ENCODE data around the gene SLC1A2. TPM values are rescaled to one million over a fixed set of nuclear protein-coding genes. Genes with fewer than 3 reads are reported as not detected.

SLC1A2 gene
- total and polyA plus RNA-seq, 2 donors (not counting 3 experiments of a cell fraction or from before 2014, with no cell fraction given), result not detected

DNA sequence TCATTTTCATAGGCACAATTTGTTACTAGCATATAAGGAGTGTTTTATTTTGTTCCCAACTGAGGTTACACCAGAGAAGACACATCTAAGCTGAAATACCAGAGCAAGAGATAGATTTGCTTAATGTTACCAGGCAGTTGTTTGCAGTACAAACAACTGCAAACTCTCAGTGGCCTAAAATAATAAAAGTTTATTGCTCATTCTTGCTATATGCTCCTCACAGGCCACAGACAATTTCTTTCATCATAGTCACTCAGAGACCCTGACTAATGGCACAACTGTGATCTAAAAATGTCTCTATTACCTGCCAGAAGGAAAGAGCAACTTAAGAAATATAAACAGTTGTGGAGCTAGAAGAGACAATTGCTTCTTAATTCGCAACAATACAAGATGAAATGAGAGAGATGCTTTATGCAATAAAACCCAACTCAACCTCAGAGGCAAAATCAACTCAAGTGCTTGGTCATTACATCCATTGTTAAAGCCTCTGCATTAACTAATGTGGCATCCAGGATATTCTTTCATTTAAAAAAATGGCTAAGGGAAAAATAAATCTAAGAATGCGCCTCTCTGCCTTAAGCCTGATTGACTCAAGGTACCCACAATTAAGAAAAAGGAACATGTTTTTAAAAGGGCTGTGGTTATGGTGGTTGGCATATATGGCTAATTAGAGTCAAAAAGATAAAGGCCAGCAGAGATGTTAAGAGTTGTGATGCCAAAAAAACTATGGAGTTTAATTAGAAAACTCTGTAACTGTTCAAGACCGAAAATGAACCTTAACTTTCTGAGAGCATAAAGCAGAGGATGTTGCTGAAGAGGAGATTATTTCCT lies 176.7 kb downstream of the SLC1A2 start:
- CTCF ChIA-PET, result interaction anchor here (2.5 kb wide), 1 partner anchor 316 kb away, joined by 7 read pairs; no protein-coding TSS in a partner anchor
- POLR2A ChIA-PET, result no interaction called here
- intact Hi-C loops (cut with micrococcal nuclease), result no loop called here

More for the DNA sequence above, 176.7 kb downstream of the SLC1A2 start:
- Histone ChIP-seq H3K4me3 (replicated peaks in 1 of 3; ENCODE audit: insufficient read depth in 1 of 3, low read depth in 1 of 3, low read length in 3 of 3) (no peak overlapping the region), H3K36me3 (ENCODE audit: control insufficient read depth in 2 of 2, extremely low read depth in 1 of 2, insufficient read depth in 2 of 2, low read length in 2 of 2) (no peaks in the 10 kb centered on the region), H3K27ac (ENCODE audit: insufficient read depth, low read depth, low read length) (no peak overlapping the region), H3K79me2 (ENCODE audit: control insufficient read depth, insufficient read depth, low read length) (no peaks in the 10 kb centered on the region), H3K4me2 (ENCODE audit: insufficient read depth, low read length) (no peak overlapping the region), H3K9me3 (replicated peaks; ENCODE audit: control insufficient read depth, insufficient read depth, low read length) (no peaks in the 10 kb centered on the region), H2AFZ (ENCODE audit: low read depth, low read length) (no peak overlapping the region), H3K9ac (replicated peaks; ENCODE audit: extremely low read depth, insufficient read depth, low read length) (no peak overlapping the region), H3K4me1 (ENCODE audit: control insufficient read depth, extremely low read depth, insufficient read depth, low read length) (no peaks in the 10 kb centered on the region), H4K20me1 (replicated peaks; ENCODE audit: control insufficient read depth, extremely low read depth, insufficient read depth, low read length) (no peaks in the 10 kb centered on the region), H3K9me1 (replicated peaks; ENCODE audit: control insufficient read depth, extremely low read depth, insufficient read depth, low read length) (no peaks in the 10 kb centered on the region), H3K27me3 (ENCODE audit: control insufficient read depth in 2 of 2, insufficient read depth in 2 of 2, low read length in 2 of 2) (peaks cover 5 to 32% of the 10 kb centered on the region in 2 experiments)
- dilution Hi-C loops (cut with MboI; ENCODE audit: extremely low pct_ligation_motif_present, low sequenced_read_pairs), result no loop called here
- TF ChIP-seq POLR2A (IDR thresholded peaks at IDR 0.05; ENCODE audit: low read depth, low read length) (no peak), MYC (IDR thresholded peaks at IDR 0.05; ENCODE audit: low read depth, low read length) (no peak), FOS (IDR thresholded peaks at IDR 0.05; ENCODE audit: borderline replicate concordance, insufficient read depth, low read length) (no peak), POLR2AphosphoS5 (IDR thresholded peaks at IDR 0.05; ENCODE audit: insufficient read depth, low read depth, low read length) (no peak), EZH2 (IDR thresholded peaks at IDR 0.05; ENCODE audit: borderline replicate concordance, low read depth, low read length, severe bottlenecking) (no peak), GATA2 (IDR thresholded peaks at IDR 0.05; ENCODE audit: insufficient read depth, insufficient read length, low read depth, low read length) (no peak), JUN (IDR thresholded peaks at IDR 0.05; ENCODE audit: borderline replicate concordance, insufficient read depth, insufficient read length, low read depth) (no peak)
- TF ChIP-seq, protein P1, sequence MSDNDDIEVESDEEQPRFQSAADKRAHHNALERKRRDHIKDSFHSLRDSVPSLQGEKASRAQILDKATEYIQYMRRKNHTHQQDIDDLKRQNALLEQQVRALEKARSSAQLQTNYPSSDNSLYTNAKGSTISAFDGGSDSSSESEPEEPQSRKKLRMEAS (IDR thresholded peaks at IDR 0.05; ENCODE audit: insufficient read depth, insufficient read length), result no peak
- TF ChIP-seq, protein P2, sequence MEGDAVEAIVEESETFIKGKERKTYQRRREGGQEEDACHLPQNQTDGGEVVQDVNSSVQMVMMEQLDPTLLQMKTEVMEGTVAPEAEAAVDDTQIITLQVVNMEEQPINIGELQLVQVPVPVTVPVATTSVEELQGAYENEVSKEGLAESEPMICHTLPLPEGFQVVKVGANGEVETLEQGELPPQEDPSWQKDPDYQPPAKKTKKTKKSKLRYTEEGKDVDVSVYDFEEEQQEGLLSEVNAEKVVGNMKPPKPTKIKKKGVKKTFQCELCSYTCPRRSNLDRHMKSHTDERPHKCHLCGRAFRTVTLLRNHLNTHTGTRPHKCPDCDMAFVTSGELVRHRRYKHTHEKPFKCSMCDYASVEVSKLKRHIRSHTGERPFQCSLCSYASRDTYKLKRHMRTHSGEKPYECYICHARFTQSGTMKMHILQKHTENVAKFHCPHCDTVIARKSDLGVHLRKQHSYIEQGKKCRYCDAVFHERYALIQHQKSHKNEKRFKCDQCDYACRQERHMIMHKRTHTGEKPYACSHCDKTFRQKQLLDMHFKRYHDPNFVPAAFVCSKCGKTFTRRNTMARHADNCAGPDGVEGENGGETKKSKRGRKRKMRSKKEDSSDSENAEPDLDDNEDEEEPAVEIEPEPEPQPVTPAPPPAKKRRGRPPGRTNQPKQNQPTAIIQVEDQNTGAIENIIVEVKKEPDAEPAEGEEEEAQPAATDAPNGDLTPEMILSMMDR (IDR thresholded peaks at IDR 0.05; ENCODE audit: extremely low read depth in 1 of 2, insufficient read depth in 1 of 2, low read depth in 1 of 2, low read length in 2 of 2), result no peak
- BruUV-seq (replicated peaks), result no TSS peak
- DNase-seq (ENCODE audit: low read depth, low spot score), result no peak
- FAIRE-seq, result no peak

Measured in endothelial cell of umbilical vein (primary cell).